Activated CD8-positive, alpha-beta T cell treated with anti-CD3 and anti-CD28 coated beads for 36 hours (primary cell): Measurements from ENCODE around the gene NAGS. TPM values are rescaled to one million over a fixed set of nuclear protein-coding genes. Genes with fewer than 3 reads are reported as not detected.

Source experiments
- ATAC-seq: fragments of 200-7000 bp; cut with Tn5 transposase; one replicate; pipeline ENCODE4 v1.10.0; 2021; ENCODE audit warnings: mild to moderate bottlenecking, moderate library complexity
- CTCF ChIA-PET: fragments of 350-600 bp; sonication (Branson Sonifier 250); formaldehyde crosslinking; loops from one replicate; lab custom pipeline; 2021; ENCODE audit warnings: antibody characterized with exemption; lab: Charles Lee
- POLR2A ChIA-PET: fragments of 350-600 bp; sonication (Branson Sonifier 250); formaldehyde crosslinking; loops from one replicate; lab custom pipeline; 2021; ENCODE audit warnings: antibody characterized with exemption; lab: Charles Lee
- DNase-seq: peaks from one replicate; pipeline ENCODE4 v3.0.0-alpha.2; 2020
- H3K27ac Mint-ChIP-seq: one replicate; pipeline ENCODE4 v1.8.0; 2021; ENCODE audit warnings: mild to moderate bottlenecking, mixed read lengths
- H3K27me3 Mint-ChIP-seq: one replicate; pipeline ENCODE4 v1.8.0; 2021; ENCODE audit warnings: mixed read lengths
- H3K36me3 Mint-ChIP-seq: one replicate; pipeline ENCODE4 v1.8.0; 2021; ENCODE audit warnings: low read depth, mixed read lengths
- H3K4me1 Mint-ChIP-seq: one replicate; pipeline ENCODE4 v1.8.0; 2021; ENCODE audit warnings: low read depth, mixed read lengths
- H3K4me3 Mint-ChIP-seq: one replicate; pipeline ENCODE4 v1.8.0; 2021; ENCODE audit warnings: mild to moderate bottlenecking, moderate library complexity, mixed read lengths
- H3K9me3 Mint-ChIP-seq: one replicate; pipeline ENCODE4 v1.8.0; 2021; ENCODE audit warnings: mixed read lengths
- intact Hi-C: fragments of 100-400 bp; cut with micrococcal nuclease; formaldehyde crosslinking; loops from one replicate; pipeline ENCODE4 v1.10.0; 2022
- total RNA-seq, 2 experiments: library from RNA; stranded (reverse); gene quantifications; one replicate each; pipeline ENCODE4 v1.2.3, GENCODE V29; 2021
- TF ChIP-seq, protein P1 (sequence below): fragments of 200-600 bp; IDR thresholded peaks from one replicate; pipeline ENCODE4 v1.8.0; 2022; ENCODE audit warnings: antibody characterized with exemption, mild to moderate bottlenecking

NAGS gene
- total RNA-seq, 2 experiments from 2014 or later, result 1.7 to 2.4 TPM

DNA sequence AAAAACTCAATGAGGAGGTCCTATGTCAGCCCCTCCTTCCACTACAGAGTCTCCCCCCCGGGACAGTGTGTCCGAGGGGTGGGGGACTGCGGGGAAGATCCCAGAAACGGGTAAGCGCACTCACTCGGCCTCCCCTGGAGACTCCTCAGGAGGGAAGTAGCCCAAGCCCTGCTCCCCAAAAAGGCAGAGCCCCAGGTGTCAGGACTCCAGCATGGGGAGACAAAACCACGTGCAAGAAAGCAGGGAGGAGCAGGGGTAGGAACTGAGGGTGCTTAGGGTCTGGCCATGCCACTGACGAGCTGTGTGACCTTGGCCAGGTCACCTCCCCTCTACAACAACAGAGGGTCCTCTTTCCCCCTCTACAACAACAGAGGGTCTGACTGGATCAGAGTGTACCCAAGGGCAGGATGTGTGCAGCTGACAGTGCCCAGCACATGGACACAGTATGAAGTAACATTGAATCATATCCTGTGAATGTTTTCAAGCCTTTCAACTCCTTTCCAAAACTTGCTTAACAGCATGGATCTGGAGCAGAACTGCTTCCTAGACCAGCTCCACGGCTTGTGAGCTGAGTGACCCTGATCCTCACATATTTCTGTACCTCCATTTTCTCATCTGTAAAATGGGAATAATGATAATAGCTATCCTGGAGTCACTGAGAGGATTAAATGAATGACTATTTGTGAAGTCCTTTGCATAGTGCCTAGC, 2.1 kb upstream of the NAGS start:
- ATAC-seq (no peak), DNase-seq (no peak)
- intact Hi-C loops, result no loop called here
- ChIA-PET CTCF (interaction anchor here (0.9 to 3.4 kb wide), 4 partner anchors 9 to 123 kb away, joined by 3 to 12 read pairs (median 3); partner anchors contain the start of gene PPY), POLR2A (interaction anchor here (1.0 kb wide), 1 partner anchor 19 kb away, joined by 5 read pairs; no protein-coding TSS in a partner anchor)
- TF ChIP-seq, protein P1, sequence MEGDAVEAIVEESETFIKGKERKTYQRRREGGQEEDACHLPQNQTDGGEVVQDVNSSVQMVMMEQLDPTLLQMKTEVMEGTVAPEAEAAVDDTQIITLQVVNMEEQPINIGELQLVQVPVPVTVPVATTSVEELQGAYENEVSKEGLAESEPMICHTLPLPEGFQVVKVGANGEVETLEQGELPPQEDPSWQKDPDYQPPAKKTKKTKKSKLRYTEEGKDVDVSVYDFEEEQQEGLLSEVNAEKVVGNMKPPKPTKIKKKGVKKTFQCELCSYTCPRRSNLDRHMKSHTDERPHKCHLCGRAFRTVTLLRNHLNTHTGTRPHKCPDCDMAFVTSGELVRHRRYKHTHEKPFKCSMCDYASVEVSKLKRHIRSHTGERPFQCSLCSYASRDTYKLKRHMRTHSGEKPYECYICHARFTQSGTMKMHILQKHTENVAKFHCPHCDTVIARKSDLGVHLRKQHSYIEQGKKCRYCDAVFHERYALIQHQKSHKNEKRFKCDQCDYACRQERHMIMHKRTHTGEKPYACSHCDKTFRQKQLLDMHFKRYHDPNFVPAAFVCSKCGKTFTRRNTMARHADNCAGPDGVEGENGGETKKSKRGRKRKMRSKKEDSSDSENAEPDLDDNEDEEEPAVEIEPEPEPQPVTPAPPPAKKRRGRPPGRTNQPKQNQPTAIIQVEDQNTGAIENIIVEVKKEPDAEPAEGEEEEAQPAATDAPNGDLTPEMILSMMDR, result no peak
- H3K4me1 Mint-ChIP-seq, result peaks cover 13% of the 10 kb centered on the region
- H3K27me3 Mint-ChIP-seq, result peaks cover 17% of the 10 kb centered on the region
- H3K27ac Mint-ChIP-seq, result no peak overlapping the region
- no peaks in the 10 kb centered on the region for H3K9me3 Mint-ChIP-seq
- no peak overlapping the region for H3K4me3 Mint-ChIP-seq
- no peaks in the 10 kb centered on the region for H3K36me3 Mint-ChIP-seq

DNA sequence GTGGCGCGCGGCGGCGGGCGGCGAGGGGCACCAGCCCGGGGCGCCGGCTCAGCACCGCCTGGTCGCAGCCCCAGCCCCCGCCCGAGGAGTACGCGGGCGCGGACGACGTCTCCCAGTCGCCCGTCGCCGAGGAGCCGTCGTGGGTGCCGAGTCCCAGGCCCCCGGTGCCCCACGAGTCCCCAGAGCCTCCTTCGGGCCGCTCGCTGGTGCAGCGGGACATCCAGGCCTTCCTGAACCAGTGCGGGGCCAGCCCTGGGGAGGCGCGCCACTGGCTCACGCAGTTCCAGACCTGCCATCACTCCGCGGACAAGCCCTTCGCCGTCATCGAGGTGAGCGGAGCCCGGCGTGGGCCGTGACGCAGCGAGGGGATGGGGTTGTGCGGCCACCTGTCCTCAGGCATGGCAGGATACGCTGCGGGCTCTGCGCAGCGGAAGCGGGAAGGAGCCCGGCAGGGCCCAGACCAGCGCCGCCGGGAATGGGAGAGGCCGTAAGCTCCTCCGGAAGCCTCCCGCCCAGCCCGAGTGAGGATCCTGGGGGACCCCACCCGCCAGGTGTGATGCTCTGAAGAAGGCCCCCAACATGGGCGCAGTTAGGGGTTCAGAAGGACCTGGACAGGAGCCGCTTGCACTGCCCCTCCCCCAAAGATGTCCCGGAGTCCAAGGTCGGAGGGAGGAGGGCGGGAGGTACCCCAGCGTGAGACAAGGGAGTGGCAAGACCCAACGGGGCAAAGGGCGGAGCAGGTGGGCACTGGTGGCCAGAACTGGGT, 522 bp downstream of the NAGS start:
- Mint-ChIP-seq H3K27me3 (peaks cover 17% of the 10 kb centered on the region), H3K4me3 (peak overlapping the region; percentile 29), H3K36me3 (peaks cover 9% of the 10 kb centered on the region), H3K27ac (no peak overlapping the region), H3K4me1 (peaks cover 24% of the 10 kb centered on the region), H3K9me3 (no peaks in the 10 kb centered on the region)
- intact Hi-C loops, result no loop called here
- CTCF ChIA-PET, result interaction anchor here (0.8 to 1.3 kb wide), 3 partner anchors 22 to 98 kb away, joined by 3 to 4 read pairs (median 3); partner anchors contain the start of gene MPP2
- DNase-seq (peak; percentile 41), ATAC-seq (no peak)
- TF ChIP-seq, protein P1, result no peak
- POLR2A ChIA-PET, result interaction anchor here (1.1 to 1.4 kb wide), 2 partner anchors 10 to 47 kb away, joined by 3 to 5 read pairs; partner anchors contain the start of gene TMEM101

GRCh38 chr17:44005527-44006271, 1.3 kb downstream of the NAGS start:
- TF ChIP-seq, protein P1, result peak; percentile 11
- DNase-seq (peak; percentile 59), ATAC-seq (peak; percentile 10)
- Mint-ChIP-seq H3K36me3 (peaks cover 11% of the 10 kb centered on the region), H3K4me3 (peak overlapping the region; percentile 83), H3K27ac (peak overlapping the region; percentile 64), H3K4me1 (peaks cover 24% of the 10 kb centered on the region), H3K9me3 (no peaks in the 10 kb centered on the region), H3K27me3 (peaks cover 17% of the 10 kb centered on the region)
- CTCF ChIA-PET, result interaction anchor here (0.7 to 1.6 kb wide), 7 partner anchors 7 to 128 kb away, joined by 3 to 7 read pairs (median 4); partner anchors contain the start of gene MPP2
- intact Hi-C loops, result no loop called here
- POLR2A ChIA-PET, result interaction anchor here (1.1 to 1.4 kb wide), 2 partner anchors 9 to 48 kb away, joined by 3 to 5 read pairs; partner anchors contain the start of gene TMEM101

- Mint-ChIP-seq H3K36me3 (peaks cover 11% of the 10 kb centered on the region), H3K4me1 (peaks cover 24% of the 10 kb centered on the region), H3K9me3 (no peaks in the 10 kb centered on the region), H3K4me3 (peak overlapping the region; percentile 83), H3K27ac (peak overlapping the region; percentile 64), H3K27me3 (peaks cover 17% of the 10 kb centered on the region)
- intact Hi-C loops, result no loop called here
- ChIA-PET CTCF (interaction anchor here (0.7 to 1.6 kb wide), 6 partner anchors 8 to 128 kb away, joined by 3 to 7 read pairs (median 4); partner anchors contain the start of gene MPP2), POLR2A (no interaction called here)
- peak; percentile 8 for ATAC-seq
- TF ChIP-seq, protein P1, result no peak
- DNase-seq, result no peak
Observed at GRCh38 chr17:44006272-44006597, 1.8 kb downstream of the NAGS start.
